ENCODE measurements around the gene LHCGR.

The LHCGR gene

DNA sequence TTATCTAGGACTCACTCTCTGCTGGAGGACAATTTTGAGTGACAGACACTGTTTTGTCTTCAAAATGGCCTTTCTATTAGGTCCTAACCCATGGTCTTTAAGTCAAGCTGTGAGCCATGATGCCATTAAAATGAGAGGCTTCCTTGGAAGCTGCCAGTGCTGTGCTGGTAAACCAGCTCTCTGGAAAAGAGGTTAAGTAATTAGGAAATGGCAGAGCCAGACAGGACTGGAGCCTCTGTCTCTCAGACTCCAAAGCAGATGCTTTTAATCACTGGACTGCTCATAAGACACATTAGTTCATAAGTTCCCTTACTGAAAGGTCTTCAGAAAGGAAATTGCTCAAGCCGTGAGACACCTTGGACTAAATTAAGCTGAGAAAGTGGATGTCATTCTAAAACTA lies 25.8 kb upstream of the LHCGR start:
- DNase-seq (ENCODE audit: low read depth): no peak
- TF ChIP-seq, protein P1, sequence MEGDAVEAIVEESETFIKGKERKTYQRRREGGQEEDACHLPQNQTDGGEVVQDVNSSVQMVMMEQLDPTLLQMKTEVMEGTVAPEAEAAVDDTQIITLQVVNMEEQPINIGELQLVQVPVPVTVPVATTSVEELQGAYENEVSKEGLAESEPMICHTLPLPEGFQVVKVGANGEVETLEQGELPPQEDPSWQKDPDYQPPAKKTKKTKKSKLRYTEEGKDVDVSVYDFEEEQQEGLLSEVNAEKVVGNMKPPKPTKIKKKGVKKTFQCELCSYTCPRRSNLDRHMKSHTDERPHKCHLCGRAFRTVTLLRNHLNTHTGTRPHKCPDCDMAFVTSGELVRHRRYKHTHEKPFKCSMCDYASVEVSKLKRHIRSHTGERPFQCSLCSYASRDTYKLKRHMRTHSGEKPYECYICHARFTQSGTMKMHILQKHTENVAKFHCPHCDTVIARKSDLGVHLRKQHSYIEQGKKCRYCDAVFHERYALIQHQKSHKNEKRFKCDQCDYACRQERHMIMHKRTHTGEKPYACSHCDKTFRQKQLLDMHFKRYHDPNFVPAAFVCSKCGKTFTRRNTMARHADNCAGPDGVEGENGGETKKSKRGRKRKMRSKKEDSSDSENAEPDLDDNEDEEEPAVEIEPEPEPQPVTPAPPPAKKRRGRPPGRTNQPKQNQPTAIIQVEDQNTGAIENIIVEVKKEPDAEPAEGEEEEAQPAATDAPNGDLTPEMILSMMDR (conservative IDR thresholded peaks at IDR 0.05; ENCODE audit: low read depth, low read length): no peak
- no peak overlapping the region for H3K4me3 ChIP-seq (ENCODE audit: low read length)

DNA sequence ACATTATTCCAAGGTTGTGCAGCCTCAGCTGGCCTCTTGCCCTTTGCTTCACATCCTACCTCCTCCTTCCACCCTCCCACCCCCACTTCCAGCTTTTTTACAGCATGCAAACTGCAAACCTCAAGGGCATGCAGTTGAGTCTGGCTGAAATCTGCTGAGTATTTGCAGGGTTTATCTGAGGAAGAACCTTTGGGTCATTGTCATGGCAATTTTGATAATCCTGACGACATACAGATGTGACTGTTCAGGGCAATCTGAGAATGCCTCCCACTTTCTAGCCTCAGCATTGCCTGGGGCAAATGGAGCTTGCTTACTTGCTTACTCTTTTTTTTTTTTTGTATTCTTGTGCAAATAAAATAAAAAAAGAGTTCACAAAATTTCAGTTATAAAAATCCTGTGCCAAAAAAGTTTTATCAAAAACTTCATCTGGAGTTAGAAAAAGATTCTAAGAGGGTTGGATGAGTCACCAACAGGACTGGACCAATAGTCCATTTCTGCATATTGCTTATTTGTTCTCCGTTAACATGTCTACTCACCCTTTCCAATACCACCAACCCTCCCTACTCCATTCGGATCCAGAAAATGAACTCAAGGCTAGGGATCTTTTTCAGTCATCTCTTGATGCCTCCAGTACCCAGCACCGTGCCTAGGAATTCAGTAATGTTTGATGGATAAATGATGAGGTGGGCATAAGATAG lies 23.6 kb upstream of the LHCGR start:
- TF ChIP-seq, protein P1 (conservative IDR thresholded peaks at IDR 0.05; ENCODE audit: low read depth, low read length): no peak
- no peak for DNase-seq (ENCODE audit: low read depth)
- no peak overlapping the region for H3K4me3 ChIP-seq (ENCODE audit: low read length)

DNA sequence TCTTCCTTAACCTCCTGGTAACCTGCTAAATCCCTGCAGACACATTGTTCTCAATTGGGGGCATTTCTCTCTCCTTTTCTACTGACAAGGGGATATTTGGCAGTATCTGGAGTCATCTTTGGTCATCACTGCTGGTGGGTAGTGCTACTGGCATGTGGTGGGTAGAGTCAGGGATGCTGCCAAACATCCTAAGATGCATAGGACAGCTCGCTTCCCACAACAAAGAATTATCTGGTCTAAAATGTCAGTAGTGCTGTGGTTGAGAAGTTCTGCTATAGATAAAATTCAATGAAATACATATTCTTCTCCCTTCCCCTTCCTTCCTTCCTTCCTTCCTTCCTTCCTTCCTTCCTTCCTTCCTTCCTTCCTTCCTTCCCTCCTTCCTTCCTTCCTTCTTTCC lies 18.7 kb upstream of the LHCGR start:
- TF ChIP-seq, protein P1 (conservative IDR thresholded peaks at IDR 0.05; ENCODE audit: low read depth, low read length): no peak
- H3K4me3 ChIP-seq (ENCODE audit: low read length): no peak overlapping the region
- DNase-seq (ENCODE audit: low read depth): no peak

DNA sequence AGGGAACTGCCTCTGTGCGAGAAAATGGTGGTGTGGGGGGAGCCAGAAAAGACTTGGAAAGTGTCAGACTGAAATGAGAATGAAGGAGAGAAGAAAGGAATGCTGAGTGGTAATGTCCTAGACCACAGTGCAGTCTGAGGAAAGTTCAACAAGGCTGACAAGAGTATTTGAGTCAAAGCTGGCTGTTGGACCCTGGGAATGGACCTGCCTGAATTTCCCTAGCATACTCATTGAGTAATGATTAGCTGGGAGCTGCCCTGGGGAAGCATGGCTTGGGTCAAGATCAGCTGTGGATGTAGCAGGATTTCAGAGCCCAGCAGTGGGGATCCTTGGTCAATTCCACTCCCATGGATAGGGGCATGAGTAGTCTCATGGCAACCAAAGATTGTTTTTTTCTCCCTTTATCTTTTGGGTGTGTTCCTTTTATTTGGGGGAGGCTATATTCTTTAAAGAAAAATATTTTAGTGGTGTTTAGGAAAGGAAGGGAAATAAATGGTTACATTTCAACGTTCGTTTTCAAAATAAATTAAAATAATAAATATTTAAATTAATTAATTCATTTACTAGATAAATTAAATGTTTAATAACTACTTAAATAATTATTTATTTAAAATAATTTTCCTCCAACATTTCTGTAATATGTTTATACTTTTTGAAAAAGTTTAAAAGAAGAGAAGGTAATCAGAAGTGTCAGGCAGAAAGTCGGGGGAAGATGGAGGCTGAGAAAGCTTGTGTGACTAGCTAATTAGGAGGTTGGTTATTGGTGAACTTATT lies 15.9 kb upstream of the LHCGR start:
- DNase-seq (ENCODE audit: low read depth): no peak
- TF ChIP-seq, protein P1 (conservative IDR thresholded peaks at IDR 0.05; ENCODE audit: low read depth, low read length): no peak

DNA sequence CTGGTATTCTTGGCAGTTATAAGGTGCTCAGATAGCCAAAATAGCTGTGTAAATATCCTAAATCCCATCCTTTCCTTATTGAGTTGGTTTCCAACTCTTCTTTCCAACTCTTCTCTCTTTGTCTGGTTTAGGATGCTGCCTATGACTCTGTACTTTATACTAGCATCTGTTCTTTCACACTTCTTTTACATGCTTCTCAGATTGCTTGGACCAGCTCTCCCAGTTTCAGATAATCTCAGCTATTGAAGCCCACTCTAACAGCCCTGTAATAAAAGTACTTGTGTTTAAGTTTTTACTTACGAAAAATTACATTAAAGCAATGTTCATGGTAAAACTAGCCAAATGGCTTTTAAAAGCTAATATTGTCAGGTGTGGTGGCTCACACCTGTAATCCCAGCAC lies 14.7 kb upstream of the LHCGR start:
- H3K4me3 ChIP-seq (ENCODE audit: low read length): no peak overlapping the region
- no peak for DNase-seq (ENCODE audit: low read depth)
- TF ChIP-seq, protein P1 (conservative IDR thresholded peaks at IDR 0.05; ENCODE audit: low read depth, low read length): no peak

More for the DNA sequence above, 15.9 kb upstream of the LHCGR start:
- no peak overlapping the region for H3K4me3 ChIP-seq (ENCODE audit: low read length)

DNA sequence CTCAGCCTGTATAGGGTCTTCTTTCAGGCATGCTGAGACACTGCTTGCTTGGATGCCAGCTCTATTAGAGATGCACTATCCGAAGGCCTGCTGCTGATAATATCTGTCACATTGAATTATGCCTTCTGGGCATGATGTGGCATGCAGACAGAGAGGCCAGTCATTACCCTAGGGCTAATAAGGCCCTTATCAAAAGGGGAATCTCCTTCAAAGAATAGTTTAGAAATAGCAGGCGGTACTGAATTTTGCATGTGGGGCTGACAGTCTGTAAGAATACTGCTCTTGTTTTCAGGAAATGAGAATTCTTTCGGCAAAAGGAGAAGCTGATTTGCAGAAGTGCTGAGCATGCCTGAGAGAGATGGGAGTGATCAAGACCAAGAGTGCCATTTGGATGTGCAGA lies 13.1 kb upstream of the LHCGR start:
- no peak for DNase-seq (ENCODE audit: low read depth)
- H3K4me3 ChIP-seq (ENCODE audit: low read length): no peak overlapping the region
- TF ChIP-seq, protein P1 (conservative IDR thresholded peaks at IDR 0.05; ENCODE audit: low read depth, low read length): no peak

DNA sequence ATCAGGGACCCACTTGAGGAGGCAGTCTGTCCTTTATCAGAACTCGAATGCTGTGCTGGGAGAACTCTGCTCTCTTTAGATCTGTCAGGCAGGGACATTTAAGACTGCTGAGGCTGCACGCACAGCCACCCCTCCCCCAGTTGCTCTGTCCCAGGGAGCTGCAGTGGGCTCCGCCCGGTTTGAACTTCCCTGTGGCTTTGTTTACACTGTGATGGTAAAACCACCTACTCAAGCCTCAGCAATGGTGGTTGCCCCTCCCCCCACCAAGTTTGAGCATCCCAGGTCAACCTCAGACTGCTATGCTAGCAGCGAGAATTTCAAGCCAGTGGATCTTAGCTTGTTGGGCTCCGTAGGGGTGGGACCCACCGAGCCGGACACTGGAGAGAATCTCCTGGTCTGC lies 11.8 kb upstream of the LHCGR start:
- no peak overlapping the region for H3K4me3 ChIP-seq (ENCODE audit: low read length)
- DNase-seq (ENCODE audit: low read depth): no peak
- TF ChIP-seq, protein P1 (conservative IDR thresholded peaks at IDR 0.05; ENCODE audit: low read depth, low read length): no peak

Data from retinal pigment epithelial cell (primary cell).